Vagina (tissue), 2 donors: ENCODE measurements around the gene VDAC2. TPM values are rescaled to one million over a fixed set of nuclear protein-coding genes. Genes with fewer than 3 reads are reported as not detected.

Experiments
- DNase-seq, 2 donors: peaks; one replicate each; pipeline ENCODE4 v3.0.0-alpha.2; 2017; ENCODE audit errors: extremely low spot score in 2 of 2
- H3K27ac ChIP-seq: fragments of 200-600 bp; sonication (generic); one replicate; pipeline ENCODE4 v1.5.1; 2019
- H3K27me3 ChIP-seq: fragments of 200-600 bp; sonication (generic); one replicate; pipeline ENCODE4 v1.5.1; 2019
- H3K36me3 ChIP-seq, 2 donors: fragments of 200-600 bp; sonication (generic); one replicate each; pipeline ENCODE4 v1.5.1; 2017 to 2019
- H3K4me1 ChIP-seq: fragments of 200-600 bp; sonication (generic); one replicate; pipeline ENCODE4 v1.5.1; 2019
- H3K4me3 ChIP-seq, 2 donors: fragments of 200-600 bp; sonication (generic); 1 replicate in 1 of 2; 2 replicates in 1 of 2; pipeline ENCODE4 v1.5.1; 2016 to 2019
- H3K9me3 ChIP-seq: fragments of 200-600 bp; sonication (generic); one replicate; pipeline ENCODE4 v1.5.1; 2019
- POLR2A ChIP-seq, 2 donors: fragments of 450-650 bp; IDR thresholded peaks; one replicate each; pipeline ENCODE4 v1.6.1; 2017; ENCODE audit warnings: antibody characterized with exemption in 2 of 2, mild to moderate bottlenecking in 2 of 2, moderate library complexity in 2 of 2
- POLR2AphosphoS5 ChIP-seq, 2 donors: sonication (generic); formaldehyde crosslinking; IDR thresholded peaks; one replicate each; pipeline ENCODE4 v1.9.0; 2017; ENCODE audit warnings: antibody characterized with exemption in 2 of 2, mild to moderate bottlenecking in 2 of 2, low read depth in 1 of 2; ENCODE audit not compliant: insufficient read depth in 1 of 2
- intact Hi-C: fragments of 100-400 bp; cut with DNase I; formaldehyde crosslinking; loops from one replicate; pipeline ENCODE4 v1.15.1; 2023
- total RNA-seq: library from RNA; depleted of rRNA; stranded (reverse); fragments of >200 nt; gene quantifications from one replicate; pipeline ENCODE4 v1.2.3, GENCODE V29; 2016
- TF ChIP-seq, protein P1 (sequence below), 3 experiments: fragments of 450-650 bp in 2 of 3; fragments of 200-600 bp in 1 of 3; sonication (generic) in 1 of 3; IDR thresholded peaks; one replicate each; pipeline ENCODE4 v1.5.1; 2017 to 2019; ENCODE audit warnings: antibody characterized with exemption in 3 of 3, mild to moderate bottlenecking in 2 of 3, moderate library complexity in 2 of 3

The VDAC2 gene
- total RNA-seq, 1 donor from 2014 or later = 127 TPM

DNA sequence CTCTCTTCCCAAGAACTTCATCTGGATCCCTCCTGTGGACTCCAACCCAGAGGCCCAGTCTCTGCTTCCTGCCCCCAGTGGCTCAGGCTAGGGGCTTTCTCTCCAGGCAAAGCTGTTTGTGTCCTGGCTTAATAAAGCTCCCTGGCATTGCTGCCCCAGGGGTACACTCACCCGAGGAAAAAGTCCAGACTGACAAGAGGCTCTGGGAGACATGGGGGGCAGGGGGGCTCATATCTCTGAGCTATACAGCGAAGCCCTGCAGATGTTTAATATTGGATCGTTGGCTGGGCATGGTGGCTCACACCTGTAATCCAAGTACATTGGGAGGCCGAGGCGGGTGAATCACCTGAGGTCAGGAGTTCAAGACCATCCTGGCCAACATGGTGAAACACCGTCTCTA is 35.9 kb downstream of the VDAC2 start:
- no peak for DNase-seq
- H3K36me3 ChIP-seq = no peaks in the 10 kb centered on the region
- peak overlapping the region; percentile 17 for H3K27ac ChIP-seq
- no peaks in the 10 kb centered on the region for H3K9me3 ChIP-seq
- no peak overlapping the region for H3K4me3 ChIP-seq
- H3K4me1 ChIP-seq = peaks cover 24% of the 10 kb centered on the region
- intact Hi-C loops = no loop called here
- no peaks in the 10 kb centered on the region for H3K27me3 ChIP-seq
- TF ChIP-seq POLR2AphosphoS5 (IDR thresholded peaks at IDR 0.05; ENCODE audit: insufficient read depth in 1 of 2, low read depth in 1 of 2) (no peak), POLR2A (IDR thresholded peaks at IDR 0.05) (no peak)
- TF ChIP-seq, protein P1, sequence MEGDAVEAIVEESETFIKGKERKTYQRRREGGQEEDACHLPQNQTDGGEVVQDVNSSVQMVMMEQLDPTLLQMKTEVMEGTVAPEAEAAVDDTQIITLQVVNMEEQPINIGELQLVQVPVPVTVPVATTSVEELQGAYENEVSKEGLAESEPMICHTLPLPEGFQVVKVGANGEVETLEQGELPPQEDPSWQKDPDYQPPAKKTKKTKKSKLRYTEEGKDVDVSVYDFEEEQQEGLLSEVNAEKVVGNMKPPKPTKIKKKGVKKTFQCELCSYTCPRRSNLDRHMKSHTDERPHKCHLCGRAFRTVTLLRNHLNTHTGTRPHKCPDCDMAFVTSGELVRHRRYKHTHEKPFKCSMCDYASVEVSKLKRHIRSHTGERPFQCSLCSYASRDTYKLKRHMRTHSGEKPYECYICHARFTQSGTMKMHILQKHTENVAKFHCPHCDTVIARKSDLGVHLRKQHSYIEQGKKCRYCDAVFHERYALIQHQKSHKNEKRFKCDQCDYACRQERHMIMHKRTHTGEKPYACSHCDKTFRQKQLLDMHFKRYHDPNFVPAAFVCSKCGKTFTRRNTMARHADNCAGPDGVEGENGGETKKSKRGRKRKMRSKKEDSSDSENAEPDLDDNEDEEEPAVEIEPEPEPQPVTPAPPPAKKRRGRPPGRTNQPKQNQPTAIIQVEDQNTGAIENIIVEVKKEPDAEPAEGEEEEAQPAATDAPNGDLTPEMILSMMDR (IDR thresholded peaks at IDR 0.05) = no peak

DNA sequence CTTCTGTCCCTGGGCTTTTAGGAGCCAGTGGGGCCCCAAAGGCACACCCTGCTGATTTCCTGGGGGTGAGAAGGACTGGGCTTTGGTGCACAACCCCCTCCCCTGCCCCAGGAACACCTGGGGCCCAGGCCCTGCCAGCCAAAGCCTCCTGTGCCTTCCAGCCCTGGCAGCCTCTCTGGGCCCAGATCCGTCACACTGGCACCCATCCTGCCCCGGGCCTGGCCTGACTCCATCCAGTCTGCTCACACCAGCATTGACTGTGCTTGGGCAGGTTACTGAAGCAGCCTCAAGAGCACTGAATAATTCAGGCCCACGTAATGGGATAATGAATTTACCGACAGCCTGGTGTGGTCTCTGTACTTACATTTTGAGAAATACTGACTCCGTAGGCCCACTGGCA is 37.2 kb downstream of the VDAC2 start:
- Histone ChIP-seq H3K27ac (peak overlapping the region; percentile 42), H3K27me3 (no peaks in the 10 kb centered on the region), H3K36me3 (no peaks in the 10 kb centered on the region), H3K9me3 (no peaks in the 10 kb centered on the region), H3K4me3 (no peak overlapping the region), H3K4me1 (peaks cover 24% of the 10 kb centered on the region)
- no peak for DNase-seq
- TF ChIP-seq, protein P1 (IDR thresholded peaks at IDR 0.05) = no peak
- no peak for TF ChIP-seq POLR2AphosphoS5 (IDR thresholded peaks at IDR 0.05; ENCODE audit: insufficient read depth in 1 of 2, low read depth in 1 of 2)
- no peak for TF ChIP-seq POLR2A (IDR thresholded peaks at IDR 0.05)
- intact Hi-C loops = no loop called here

DNA sequence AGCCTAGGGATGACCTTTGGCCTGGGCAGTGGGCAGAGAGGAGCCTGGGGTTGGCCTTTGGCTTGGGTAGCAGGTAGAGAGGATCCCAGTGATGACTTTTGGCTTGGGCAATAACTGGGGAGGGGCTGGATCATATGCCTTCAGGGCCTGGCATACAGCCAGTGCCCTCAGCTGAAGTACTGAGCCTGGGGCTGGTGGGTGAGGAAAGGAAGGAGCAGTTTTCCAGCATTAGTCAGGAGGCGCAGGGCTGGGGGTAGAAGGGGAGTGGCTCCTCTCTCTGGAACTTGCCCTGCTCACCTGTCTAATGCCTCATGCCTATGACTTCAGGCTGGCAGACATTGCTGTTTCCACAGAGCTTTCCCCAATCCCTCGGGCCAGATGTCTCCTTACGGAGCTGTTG is 40.3 kb downstream of the VDAC2 start:
- TF ChIP-seq, protein P1 (IDR thresholded peaks at IDR 0.05) = no peak
- no peak for TF ChIP-seq POLR2AphosphoS5 (IDR thresholded peaks at IDR 0.05; ENCODE audit: insufficient read depth in 1 of 2, low read depth in 1 of 2)
- Histone ChIP-seq H3K27ac (no peak overlapping the region), H3K36me3 (no peaks in the 10 kb centered on the region), H3K4me1 (peaks cover 9% of the 10 kb centered on the region), H3K9me3 (no peaks in the 10 kb centered on the region), H3K4me3 (no peak overlapping the region), H3K27me3 (no peaks in the 10 kb centered on the region)
- intact Hi-C loops = no loop called here
- DNase-seq = no peak

DNA sequence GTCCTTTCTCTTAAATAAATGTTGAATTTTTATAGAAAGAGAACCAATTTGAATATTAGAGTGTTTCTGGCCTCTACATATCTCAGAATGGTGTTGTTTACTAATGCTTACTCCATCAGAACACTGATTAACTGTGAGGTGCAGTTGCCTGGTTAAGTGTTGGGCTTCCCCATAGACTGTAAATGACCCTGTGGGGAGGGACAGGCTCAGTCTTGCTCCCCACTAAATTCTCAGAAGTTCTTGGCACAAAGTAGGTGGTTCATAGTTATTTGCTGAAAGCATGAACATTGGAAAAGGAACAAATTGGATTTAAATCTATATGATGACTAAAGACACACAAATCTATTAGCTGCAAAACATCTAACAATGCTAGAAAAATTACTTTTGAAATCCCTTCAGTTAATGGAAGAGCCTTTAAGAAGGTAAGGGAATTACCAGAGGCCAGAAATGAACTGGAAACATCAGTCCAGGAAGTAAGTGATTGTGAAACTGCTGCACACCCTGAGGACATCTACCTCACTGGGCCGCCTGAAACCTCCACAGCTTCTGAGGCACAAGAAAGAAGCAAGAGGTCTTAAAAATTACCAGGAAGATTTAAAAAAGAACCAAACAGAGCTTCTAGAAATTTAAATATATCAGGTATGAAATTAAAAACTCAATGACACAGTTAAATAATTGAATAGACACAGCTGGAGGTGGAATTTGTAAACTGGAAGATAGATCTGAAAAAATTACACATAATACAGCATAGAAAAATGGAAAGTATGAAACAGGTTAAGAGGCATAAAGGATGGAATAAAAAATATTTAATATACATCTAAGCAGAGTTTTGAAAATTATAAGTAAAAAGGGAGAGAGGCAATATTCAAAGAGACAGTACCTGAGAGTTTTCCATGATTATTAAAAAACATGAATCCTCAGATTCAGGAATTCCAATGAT is 43.0 kb downstream of the VDAC2 start:
- H3K4me3 ChIP-seq = no peak overlapping the region
- H3K36me3 ChIP-seq = no peaks in the 10 kb centered on the region
- intact Hi-C loops = no loop called here
- no peak for DNase-seq
- no peaks in the 10 kb centered on the region for H3K9me3 ChIP-seq
- no peak for TF ChIP-seq POLR2A (IDR thresholded peaks at IDR 0.05)
- TF ChIP-seq POLR2AphosphoS5 (IDR thresholded peaks at IDR 0.05; ENCODE audit: insufficient read depth in 1 of 2, low read depth in 1 of 2) = peak in 1 of 2 donors; percentile 20
- H3K27me3 ChIP-seq = no peaks in the 10 kb centered on the region
- no peaks in the 10 kb centered on the region for H3K4me1 ChIP-seq
- H3K27ac ChIP-seq = no peak overlapping the region

DNA sequence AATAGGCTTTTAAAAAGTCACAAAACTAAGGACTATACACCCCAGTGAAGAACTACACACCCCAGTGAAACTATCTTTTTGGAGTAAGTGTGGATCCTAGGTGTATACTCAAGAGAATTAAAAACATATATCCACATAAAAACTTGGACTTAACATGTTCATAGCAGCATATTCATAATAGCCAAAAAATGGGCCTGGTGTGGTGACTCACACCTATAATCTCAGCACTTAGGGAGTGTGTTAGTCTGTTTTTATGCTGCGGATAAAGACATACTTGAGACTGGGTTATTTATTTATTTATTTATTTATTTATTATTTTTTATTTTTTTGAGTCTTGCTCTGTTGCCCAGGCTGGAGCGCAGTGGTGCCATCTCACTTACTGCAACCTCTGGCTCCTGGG is 44.1 kb downstream of the VDAC2 start:
- H3K4me3 ChIP-seq = no peak overlapping the region
- H3K27ac ChIP-seq = no peak overlapping the region
- TF ChIP-seq, protein P1 (IDR thresholded peaks at IDR 0.05) = no peak
- TF ChIP-seq POLR2AphosphoS5 (IDR thresholded peaks at IDR 0.05; ENCODE audit: insufficient read depth in 1 of 2, low read depth in 1 of 2) = no peak
- no peak for TF ChIP-seq POLR2A (IDR thresholded peaks at IDR 0.05)
- no peak for DNase-seq
- H3K4me1 ChIP-seq = no peaks in the 10 kb centered on the region
- intact Hi-C loops = no loop called here
- no peaks in the 10 kb centered on the region for H3K9me3 ChIP-seq
- no peaks in the 10 kb centered on the region for H3K27me3 ChIP-seq
- H3K36me3 ChIP-seq = no peaks in the 10 kb centered on the region
